ENCODE measurements around the gene HCFC1.

DNA sequence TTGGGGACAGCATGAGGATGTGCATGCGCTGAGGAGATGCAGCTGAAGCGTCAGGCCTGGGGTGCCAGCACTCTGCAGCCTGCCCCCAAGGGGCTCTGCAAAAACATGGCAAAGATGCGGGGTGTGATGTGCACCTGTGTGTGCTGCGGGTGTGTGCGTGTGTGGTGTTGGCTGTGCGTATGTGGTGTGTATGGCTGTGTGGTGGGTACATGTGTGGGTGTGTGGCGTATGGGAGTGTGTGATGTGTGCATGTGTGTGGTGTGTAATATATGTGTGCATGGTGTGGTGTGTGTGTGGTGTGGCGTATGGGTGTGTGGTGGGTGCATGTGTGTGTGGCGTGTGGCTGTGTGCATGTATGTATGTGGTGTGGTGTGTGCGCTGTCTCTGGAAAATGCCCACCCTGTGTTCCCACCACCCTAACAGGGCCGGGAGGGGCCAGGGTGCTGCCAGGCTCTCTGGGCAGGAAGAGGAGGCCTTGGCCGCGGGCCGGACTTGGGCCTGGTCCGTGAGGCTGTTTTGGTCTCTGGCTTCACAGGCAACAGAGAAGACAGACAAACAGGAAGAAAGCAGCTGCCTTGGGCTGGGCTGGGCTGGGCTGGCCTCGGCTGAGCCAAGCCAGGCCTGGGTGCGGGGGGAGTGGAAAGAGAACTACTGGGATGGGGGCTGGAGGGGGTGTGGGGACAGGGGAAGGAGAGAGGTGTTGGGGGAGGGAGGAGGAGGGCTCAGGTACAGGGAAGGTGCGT is 68.2 kb downstream of the HCFC1 start:
- TF ChIP-seq CEBPB (IDR thresholded peaks at IDR 0.05; ENCODE audit: low read depth, low read length) (no peak), RAD21 (IDR thresholded peaks at IDR 0.05 in 1 of 2, conservative IDR thresholded peaks at IDR 0.05 in 1 of 2; ENCODE audit: low read depth in 2 of 2, low read length in 2 of 2) (no peak), SUZ12 (IDR thresholded peaks at IDR 0.05; ENCODE audit: low read length) (no peak)
- TF ChIP-seq, protein P1, sequence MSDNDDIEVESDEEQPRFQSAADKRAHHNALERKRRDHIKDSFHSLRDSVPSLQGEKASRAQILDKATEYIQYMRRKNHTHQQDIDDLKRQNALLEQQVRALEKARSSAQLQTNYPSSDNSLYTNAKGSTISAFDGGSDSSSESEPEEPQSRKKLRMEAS (IDR thresholded peaks at IDR 0.05) = no peak
